K562 (cell line): ENCODE results near the gene PPIF.

Experiments
- FOXK2 ChIP-seq, 2 experiments: fragments of 450-650 bp; IDR thresholded peaks in 1 of 2; conservative IDR thresholded peaks in 1 of 2; 2 replicates each; pipeline ENCODE4 v1.6.1; 2016; ENCODE audit warnings: low read depth in 2 of 2, mild to moderate bottlenecking in 1 of 2
- GABPA ChIP-seq: fragments of 200-800 bp; sonication (Bioruptor generic); conservative IDR thresholded peaks from 2 replicates; pipeline ENCODE4 v1.6.1; 2016; ENCODE audit warnings: low read depth, missing genetic modification characterization, missing compliant biosample characterization
- SMAD1 ChIP-seq: fragments of 150-350 bp; IDR thresholded peaks from 2 replicates; pipeline ENCODE4 v1.6.1; 2014; ENCODE audit warnings: low read length, low read depth; ENCODE audit not compliant: partially characterized antibody
- TAF9B ChIP-seq: fragments of 450-650 bp; IDR thresholded peaks from 2 replicates; pipeline ENCODE4 v1.6.1; 2018; ENCODE audit warnings: mild to moderate bottlenecking; ENCODE audit not compliant: partially characterized antibody
- ZFX ChIP-seq: sonication (generic); formaldehyde crosslinking; IDR thresholded peaks from 2 replicates; pipeline ENCODE4 v1.8.0; 2022; ENCODE audit warnings: mild to moderate bottlenecking, missing genetic modification reagents, moderate library complexity
- ZNF232 ChIP-seq: sonication (generic); formaldehyde crosslinking; IDR thresholded peaks from 2 replicates; pipeline ENCODE4 v1.8.0; 2022; ENCODE audit warnings: mild to moderate bottlenecking, missing genetic modification reagents
- ZNF589 ChIP-seq: fragments of 200-800 bp; sonication (Bioruptor generic); IDR thresholded peaks from 2 replicates; pipeline ENCODE4 v1.6.1; 2016; ENCODE audit warnings: low read depth, missing genetic modification characterization, missing compliant biosample characterization
- TF ChIP-seq, protein P1 (sequence below): sonication (generic); formaldehyde crosslinking; IDR thresholded peaks from 2 replicates; pipeline ENCODE4 v1.8.0; 2022; ENCODE audit warnings: missing genetic modification reagents, mild to moderate bottlenecking, borderline replicate concordance
- TF ChIP-seq, protein P2 (sequence below), 2 experiments: fragments of 450-650 bp; formaldehyde crosslinking in 1 of 2; IDR thresholded peaks; 2 replicates each; pipeline versions ENCODE4 v1.4.0 to v1.6.1; 2014 to 2020; ENCODE audit warnings: mild to moderate bottlenecking in 2 of 2, borderline replicate concordance in 1 of 2, low read depth in 1 of 2
- TF ChIP-seq, protein P3 (sequence below): fragments of 250-450 bp; sonication (Bioruptor Pico); IDR thresholded peaks from 2 replicates; pipeline ENCODE4 v1.5.0; 2020; ENCODE audit warnings: mild to moderate bottlenecking, borderline replicate concordance
- TF ChIP-seq, protein P4 (sequence below), 3 experiments: IDR thresholded peaks in 2 of 3; conservative IDR thresholded peaks in 1 of 3; 2 replicates each; pipeline ENCODE4 v1.5.1; 2011 to 2012; ENCODE audit warnings: low read length in 3 of 3, mild to moderate bottlenecking in 3 of 3, control low read depth in 2 of 3, improper control_type of control experiment in 1 of 3, inconsistent platforms in 1 of 3, low read depth in 1 of 3, mixed read lengths in 1 of 3, moderate library complexity in 1 of 3; ENCODE audit not compliant: insufficient read depth in 2 of 3
- TF ChIP-seq, protein P5 (sequence below): fragments of 250-450 bp; sonication (Bioruptor Pico); IDR thresholded peaks from 2 replicates; pipeline ENCODE4 v1.8.0; 2022; ENCODE audit warnings: inconsistent platforms, mild to moderate bottlenecking, moderate library complexity, borderline replicate concordance

- TF ChIP-seq ZFX (CRISPR knock-in tag), result no peak
- no peak for TF ChIP-seq SMAD1
- TF ChIP-seq, protein P1, sequence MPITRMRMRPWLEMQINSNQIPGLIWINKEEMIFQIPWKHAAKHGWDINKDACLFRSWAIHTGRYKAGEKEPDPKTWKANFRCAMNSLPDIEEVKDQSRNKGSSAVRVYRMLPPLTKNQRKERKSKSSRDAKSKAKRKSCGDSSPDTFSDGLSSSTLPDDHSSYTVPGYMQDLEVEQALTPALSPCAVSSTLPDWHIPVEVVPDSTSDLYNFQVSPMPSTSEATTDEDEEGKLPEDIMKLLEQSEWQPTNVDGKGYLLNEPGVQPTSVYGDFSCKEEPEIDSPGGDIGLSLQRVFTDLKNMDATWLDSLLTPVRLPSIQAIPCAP (CRISPR knock-in tag), result no peak
- TF ChIP-seq FOXK2 (conservative IDR thresholded peaks at IDR 0.05 in 1 of 2, IDR thresholded peaks at IDR 0.05 in 1 of 2; ENCODE audit: low read depth in 2 of 2), result no peak
- TF ChIP-seq GABPA (tag), result no peak
- no peak for TF ChIP-seq ZNF232 (CRISPR knock-in tag)
- TF ChIP-seq ZNF589 (CRISPR knock-in tag), result no peak
- TF ChIP-seq, protein P2, sequence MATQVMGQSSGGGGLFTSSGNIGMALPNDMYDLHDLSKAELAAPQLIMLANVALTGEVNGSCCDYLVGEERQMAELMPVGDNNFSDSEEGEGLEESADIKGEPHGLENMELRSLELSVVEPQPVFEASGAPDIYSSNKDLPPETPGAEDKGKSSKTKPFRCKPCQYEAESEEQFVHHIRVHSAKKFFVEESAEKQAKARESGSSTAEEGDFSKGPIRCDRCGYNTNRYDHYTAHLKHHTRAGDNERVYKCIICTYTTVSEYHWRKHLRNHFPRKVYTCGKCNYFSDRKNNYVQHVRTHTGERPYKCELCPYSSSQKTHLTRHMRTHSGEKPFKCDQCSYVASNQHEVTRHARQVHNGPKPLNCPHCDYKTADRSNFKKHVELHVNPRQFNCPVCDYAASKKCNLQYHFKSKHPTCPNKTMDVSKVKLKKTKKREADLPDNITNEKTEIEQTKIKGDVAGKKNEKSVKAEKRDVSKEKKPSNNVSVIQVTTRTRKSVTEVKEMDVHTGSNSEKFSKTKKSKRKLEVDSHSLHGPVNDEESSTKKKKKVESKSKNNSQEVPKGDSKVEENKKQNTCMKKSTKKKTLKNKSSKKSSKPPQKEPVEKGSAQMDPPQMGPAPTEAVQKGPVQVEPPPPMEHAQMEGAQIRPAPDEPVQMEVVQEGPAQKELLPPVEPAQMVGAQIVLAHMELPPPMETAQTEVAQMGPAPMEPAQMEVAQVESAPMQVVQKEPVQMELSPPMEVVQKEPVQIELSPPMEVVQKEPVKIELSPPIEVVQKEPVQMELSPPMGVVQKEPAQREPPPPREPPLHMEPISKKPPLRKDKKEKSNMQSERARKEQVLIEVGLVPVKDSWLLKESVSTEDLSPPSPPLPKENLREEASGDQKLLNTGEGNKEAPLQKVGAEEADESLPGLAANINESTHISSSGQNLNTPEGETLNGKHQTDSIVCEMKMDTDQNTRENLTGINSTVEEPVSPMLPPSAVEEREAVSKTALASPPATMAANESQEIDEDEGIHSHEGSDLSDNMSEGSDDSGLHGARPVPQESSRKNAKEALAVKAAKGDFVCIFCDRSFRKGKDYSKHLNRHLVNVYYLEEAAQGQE (IDR thresholded peaks at IDR 0.05; ENCODE audit: borderline replicate concordance), result no peak
- TF ChIP-seq, protein P2 (CRISPR knock-in tag; IDR thresholded peaks at IDR 0.05; ENCODE audit: low read depth), result no peak
- TF ChIP-seq, protein P3, sequence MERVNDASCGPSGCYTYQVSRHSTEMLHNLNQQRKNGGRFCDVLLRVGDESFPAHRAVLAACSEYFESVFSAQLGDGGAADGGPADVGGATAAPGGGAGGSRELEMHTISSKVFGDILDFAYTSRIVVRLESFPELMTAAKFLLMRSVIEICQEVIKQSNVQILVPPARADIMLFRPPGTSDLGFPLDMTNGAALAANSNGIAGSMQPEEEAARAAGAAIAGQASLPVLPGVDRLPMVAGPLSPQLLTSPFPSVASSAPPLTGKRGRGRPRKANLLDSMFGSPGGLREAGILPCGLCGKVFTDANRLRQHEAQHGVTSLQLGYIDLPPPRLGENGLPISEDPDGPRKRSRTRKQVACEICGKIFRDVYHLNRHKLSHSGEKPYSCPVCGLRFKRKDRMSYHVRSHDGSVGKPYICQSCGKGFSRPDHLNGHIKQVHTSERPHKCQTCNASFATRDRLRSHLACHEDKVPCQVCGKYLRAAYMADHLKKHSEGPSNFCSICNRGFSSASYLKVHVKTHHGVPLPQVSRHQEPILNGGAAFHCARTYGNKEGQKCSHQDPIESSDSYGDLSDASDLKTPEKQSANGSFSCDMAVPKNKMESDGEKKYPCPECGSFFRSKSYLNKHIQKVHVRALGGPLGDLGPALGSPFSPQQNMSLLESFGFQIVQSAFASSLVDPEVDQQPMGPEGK (CRISPR knock-in tag), result no peak
- TF ChIP-seq, protein P4, sequence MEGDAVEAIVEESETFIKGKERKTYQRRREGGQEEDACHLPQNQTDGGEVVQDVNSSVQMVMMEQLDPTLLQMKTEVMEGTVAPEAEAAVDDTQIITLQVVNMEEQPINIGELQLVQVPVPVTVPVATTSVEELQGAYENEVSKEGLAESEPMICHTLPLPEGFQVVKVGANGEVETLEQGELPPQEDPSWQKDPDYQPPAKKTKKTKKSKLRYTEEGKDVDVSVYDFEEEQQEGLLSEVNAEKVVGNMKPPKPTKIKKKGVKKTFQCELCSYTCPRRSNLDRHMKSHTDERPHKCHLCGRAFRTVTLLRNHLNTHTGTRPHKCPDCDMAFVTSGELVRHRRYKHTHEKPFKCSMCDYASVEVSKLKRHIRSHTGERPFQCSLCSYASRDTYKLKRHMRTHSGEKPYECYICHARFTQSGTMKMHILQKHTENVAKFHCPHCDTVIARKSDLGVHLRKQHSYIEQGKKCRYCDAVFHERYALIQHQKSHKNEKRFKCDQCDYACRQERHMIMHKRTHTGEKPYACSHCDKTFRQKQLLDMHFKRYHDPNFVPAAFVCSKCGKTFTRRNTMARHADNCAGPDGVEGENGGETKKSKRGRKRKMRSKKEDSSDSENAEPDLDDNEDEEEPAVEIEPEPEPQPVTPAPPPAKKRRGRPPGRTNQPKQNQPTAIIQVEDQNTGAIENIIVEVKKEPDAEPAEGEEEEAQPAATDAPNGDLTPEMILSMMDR (IDR thresholded peaks at IDR 0.05 in 2 of 3, conservative IDR thresholded peaks at IDR 0.05 in 1 of 3; ENCODE audit: insufficient read depth in 2 of 3, low read depth in 1 of 3, low read length in 3 of 3), result no peak
- TF ChIP-seq, protein P5, sequence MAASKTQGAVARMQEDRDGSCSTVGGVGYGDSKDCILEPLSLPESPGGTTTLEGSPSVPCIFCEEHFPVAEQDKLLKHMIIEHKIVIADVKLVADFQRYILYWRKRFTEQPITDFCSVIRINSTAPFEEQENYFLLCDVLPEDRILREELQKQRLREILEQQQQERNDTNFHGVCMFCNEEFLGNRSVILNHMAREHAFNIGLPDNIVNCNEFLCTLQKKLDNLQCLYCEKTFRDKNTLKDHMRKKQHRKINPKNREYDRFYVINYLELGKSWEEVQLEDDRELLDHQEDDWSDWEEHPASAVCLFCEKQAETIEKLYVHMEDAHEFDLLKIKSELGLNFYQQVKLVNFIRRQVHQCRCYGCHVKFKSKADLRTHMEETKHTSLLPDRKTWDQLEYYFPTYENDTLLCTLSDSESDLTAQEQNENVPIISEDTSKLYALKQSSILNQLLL (CRISPR knock-in tag), result no peak
- no peak for TF ChIP-seq TAF9B
These were observed 2.6 kb downstream of the PPIF start for GRCh38 chr10:79349766-79350406.
